ENCODE data around the gene LARGE1. TPM values are rescaled to one million over a fixed set of nuclear protein-coding genes. Genes with fewer than 3 reads are reported as not detected.

The LARGE1 gene
- total and polyA plus RNA-seq, 9 of the 15 experiments (the other 6 are each of a cell fraction or from before 2014, with no cell fraction given), result 0.01 to 0.66 (median 0.14) TPM; not detected in 2

DNA sequence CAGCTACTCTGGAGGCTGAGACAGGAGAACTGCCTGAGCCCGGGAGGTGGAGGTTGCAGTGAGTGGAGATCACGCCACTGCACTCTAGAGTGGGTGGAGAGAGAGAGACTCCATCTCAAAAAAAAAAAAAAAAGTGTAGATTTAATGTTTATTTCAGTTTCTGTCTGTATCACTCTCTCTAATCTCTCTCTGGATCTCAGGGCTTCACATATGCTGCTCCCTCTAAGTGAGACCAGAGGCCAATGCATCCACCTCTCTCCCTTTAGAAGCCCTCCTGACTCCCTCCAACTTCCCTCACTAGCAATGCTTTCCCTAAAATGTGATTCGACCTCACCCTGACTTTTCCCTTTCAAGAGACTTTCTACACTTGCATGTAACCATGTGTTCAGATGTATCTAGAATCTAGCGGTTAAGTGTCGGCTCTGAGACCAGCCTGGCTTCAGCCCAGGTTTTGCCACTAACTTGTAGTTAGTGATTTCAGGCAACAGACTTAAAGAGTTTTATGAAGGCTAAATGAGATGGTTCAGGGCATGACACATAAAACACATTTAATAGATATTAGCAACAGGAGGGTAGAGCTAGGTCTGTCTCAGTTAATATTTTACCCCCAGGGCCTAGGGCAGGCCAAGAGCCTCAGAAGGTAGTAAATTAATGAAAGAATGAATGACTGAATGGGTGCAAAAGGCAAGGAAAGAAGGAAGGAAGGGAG is 364.3 kb downstream of the LARGE1 start (continued):
- no peak for TF ChIP-seq THRAP3 (IDR thresholded peaks at IDR 0.05; ENCODE audit: borderline replicate concordance)
- TF ChIP-seq MTA3 (IDR thresholded peaks at IDR 0.05; ENCODE audit: borderline replicate concordance), result no peak

DNA sequence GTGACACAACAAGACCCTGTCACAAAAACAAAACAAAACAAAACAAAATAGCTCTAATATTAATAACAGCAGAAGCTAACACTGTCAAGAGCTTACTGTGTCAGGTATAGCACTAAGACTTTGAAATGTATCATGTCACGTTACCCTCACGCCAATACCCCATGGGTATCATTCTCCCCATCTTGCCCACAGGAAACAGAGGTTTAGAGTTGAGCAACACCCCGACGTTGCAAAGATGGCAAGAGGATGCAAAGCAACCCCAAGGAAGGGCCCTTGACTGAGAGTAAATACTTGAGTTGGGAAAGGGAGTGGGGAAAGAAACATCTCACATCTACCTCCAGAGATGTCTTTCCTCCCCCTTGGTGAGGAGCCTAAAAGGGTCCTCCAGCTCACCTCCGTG is 366.8 kb downstream of the LARGE1 start:
- Histone ChIP-seq H3K4me3 (no peak overlapping the region), H3K4me1 (replicated peaks in 1 of 2; ENCODE audit: control insufficient read depth in 2 of 2, insufficient read depth in 2 of 2, low read length in 2 of 2) (no peaks in the 10 kb centered on the region), H2AFZ (ENCODE audit: low read depth, low read length) (no peak overlapping the region), H3K27me3 (ENCODE audit: control insufficient read depth in 2 of 2, insufficient read depth in 2 of 2, low read length in 2 of 2) (no peaks in the 10 kb centered on the region), H3K9ac (ENCODE audit: insufficient read depth in 1 of 2, low read depth in 2 of 2, low read length in 2 of 2) (no peak overlapping the region), H3K79me2 (ENCODE audit: control insufficient read depth, insufficient read depth, low read length) (no peaks in the 10 kb centered on the region), H3K27ac (ENCODE audit: extremely low read depth, low read depth, low read length) (no peak overlapping the region), H3K9me3 (replicated peaks; ENCODE audit: control insufficient read depth, insufficient read depth, low read depth, low read length) (no peaks in the 10 kb centered on the region), H3K36me3 (ENCODE audit: control insufficient read depth, insufficient read depth, low read length) (no peaks in the 10 kb centered on the region), H4K20me1 (replicated peaks; ENCODE audit: control insufficient read depth, insufficient read depth, low read length) (no peaks in the 10 kb centered on the region), H3K9me1 (ENCODE audit: control insufficient read depth, insufficient read depth, low read length) (no peaks in the 10 kb centered on the region), H3K4me2 (ENCODE audit: insufficient read depth, low read length) (no peak overlapping the region)
- ATAC-seq (no peak), FAIRE-seq (no peak), DNase-seq (ENCODE audit: extremely low read depth in 1 of 4, low spot score in 3 of 4) (no peak)
- intact Hi-C loops (cut with micrococcal nuclease), result no loop called here
- WGBS (ENCODE audit: insufficient coverage, low coverage, missing lambda C conversion rate), result 0% methylated on average over 4 of the region's 5 CpGs
- TF ChIP-seq MYNN (IDR thresholded peaks at IDR 0.05) (no peak), MYNN (CRISPR knock-in tag; IDR thresholded peaks at IDR 0.05) (no peak), SRSF1 (IDR thresholded peaks at IDR 0.05; ENCODE audit: low read depth, low read length) (no peak), TBP (optimal IDR thresholded peaks at IDR 0.05; ENCODE audit: low read depth, low read length) (no peak), ZNF140 (CRISPR knock-in tag; IDR thresholded peaks at IDR 0.05) (no peak), ZNF239 (CRISPR knock-in tag; IDR thresholded peaks at IDR 0.05) (no peak), XRCC3 (IDR thresholded peaks at IDR 0.05) (no peak), BMI1 (IDR thresholded peaks at IDR 0.05; ENCODE audit: low read length) (no peak), RAD21 (CRISPR knock-in tag; conservative IDR thresholded peaks at IDR 0.05 in 1 of 2, IDR thresholded peaks at IDR 0.05 in 1 of 2) (no peak), ZC3H11A (IDR thresholded peaks at IDR 0.05; ENCODE audit: low read depth, low read length) (no peak), RNF2 (IDR thresholded peaks at IDR 0.05) (no peak), JUNB (CRISPR knock-in tag; conservative IDR thresholded peaks at IDR 0.05) (no peak)
- TF ChIP-seq, protein P1, sequence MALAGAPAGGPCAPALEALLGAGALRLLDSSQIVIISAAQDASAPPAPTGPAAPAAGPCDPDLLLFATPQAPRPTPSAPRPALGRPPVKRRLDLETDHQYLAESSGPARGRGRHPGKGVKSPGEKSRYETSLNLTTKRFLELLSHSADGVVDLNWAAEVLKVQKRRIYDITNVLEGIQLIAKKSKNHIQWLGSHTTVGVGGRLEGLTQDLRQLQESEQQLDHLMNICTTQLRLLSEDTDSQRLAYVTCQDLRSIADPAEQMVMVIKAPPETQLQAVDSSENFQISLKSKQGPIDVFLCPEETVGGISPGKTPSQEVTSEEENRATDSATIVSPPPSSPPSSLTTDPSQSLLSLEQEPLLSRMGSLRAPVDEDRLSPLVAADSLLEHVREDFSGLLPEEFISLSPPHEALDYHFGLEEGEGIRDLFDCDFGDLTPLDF (CRISPR knock-in tag; IDR thresholded peaks at IDR 0.05), result no peak
- TF ChIP-seq, protein P2, sequence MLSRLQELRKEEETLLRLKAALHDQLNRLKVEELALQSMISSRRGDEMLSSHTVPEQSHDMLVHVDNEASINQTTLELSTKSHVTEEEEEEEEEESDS (CRISPR knock-in tag; IDR thresholded peaks at IDR 0.05), result no peak
- CTCF ChIA-PET (ENCODE audit: low intra/inter-chr PET ratio), result no interaction called here
- in situ Hi-C loops (cut with MboI), result no loop called here
- BruUV-seq (replicated peaks), result no TSS peak
- POLR2A ChIA-PET, result no interaction called here

Measured in K562 (cell line).